Glutamatergic neuron (in vitro differentiated cells): ENCODE results near the gene MAPKAP1. TPM values are rescaled to one million over a fixed set of nuclear protein-coding genes. Genes with fewer than 3 reads are reported as not detected.

Source experiments
- DNase-seq: peaks from one replicate; pipeline ENCODE4 v3.0.0; 2022
- H3K27ac Mint-ChIP-seq: one replicate; pipeline ENCODE4 v1.8.0; 2020; ENCODE audit warnings: mild to moderate bottlenecking, mixed read lengths, inconsistent platforms; ENCODE audit not compliant: unreplicated experiment
- H3K27me3 Mint-ChIP-seq: one replicate; pipeline ENCODE4 v1.8.0; 2020; ENCODE audit warnings: mild to moderate bottlenecking, moderate library complexity, mixed read lengths, inconsistent platforms; ENCODE audit not compliant: unreplicated experiment
- H3K36me3 Mint-ChIP-seq: one replicate; pipeline ENCODE4 v1.8.0; 2020; ENCODE audit warnings: mild to moderate bottlenecking, mixed read lengths, inconsistent platforms; ENCODE audit not compliant: unreplicated experiment
- H3K4me1 Mint-ChIP-seq: one replicate; pipeline ENCODE4 v1.8.0; 2020; ENCODE audit warnings: mild to moderate bottlenecking, low read depth, mixed read lengths, inconsistent platforms; ENCODE audit not compliant: unreplicated experiment
- H3K4me3 Mint-ChIP-seq: one replicate; pipeline ENCODE4 v1.8.0; 2020; ENCODE audit warnings: mild to moderate bottlenecking, mixed read lengths, inconsistent platforms; ENCODE audit not compliant: unreplicated experiment
- H3K9me3 Mint-ChIP-seq: one replicate; pipeline ENCODE4 v1.8.0; 2020; ENCODE audit warnings: mild to moderate bottlenecking, moderate library complexity, mixed read lengths, inconsistent platforms; ENCODE audit not compliant: unreplicated experiment
- total RNA-seq: library from RNA; stranded (reverse); fragmentation: NEBNext Ultra II Directional; extraction: Animal tissue kit (Norgen Biotek cat#: 25700); gene quantifications from one replicate; pipeline ENCODE4 v1.2.1, GENCODE V29; 2021; ENCODE audit not compliant: unreplicated experiment
- TF ChIP-seq, protein P1 (sequence below): fragments of 200-600 bp; sonication (generic); IDR thresholded peaks from one replicate; pipeline ENCODE4 v1.5.0; 2021; ENCODE audit not compliant: partially characterized antibody, unreplicated experiment

The MAPKAP1 gene
- total RNA-seq, 1 donor from 2014 or later = 59.6 TPM

DNA sequence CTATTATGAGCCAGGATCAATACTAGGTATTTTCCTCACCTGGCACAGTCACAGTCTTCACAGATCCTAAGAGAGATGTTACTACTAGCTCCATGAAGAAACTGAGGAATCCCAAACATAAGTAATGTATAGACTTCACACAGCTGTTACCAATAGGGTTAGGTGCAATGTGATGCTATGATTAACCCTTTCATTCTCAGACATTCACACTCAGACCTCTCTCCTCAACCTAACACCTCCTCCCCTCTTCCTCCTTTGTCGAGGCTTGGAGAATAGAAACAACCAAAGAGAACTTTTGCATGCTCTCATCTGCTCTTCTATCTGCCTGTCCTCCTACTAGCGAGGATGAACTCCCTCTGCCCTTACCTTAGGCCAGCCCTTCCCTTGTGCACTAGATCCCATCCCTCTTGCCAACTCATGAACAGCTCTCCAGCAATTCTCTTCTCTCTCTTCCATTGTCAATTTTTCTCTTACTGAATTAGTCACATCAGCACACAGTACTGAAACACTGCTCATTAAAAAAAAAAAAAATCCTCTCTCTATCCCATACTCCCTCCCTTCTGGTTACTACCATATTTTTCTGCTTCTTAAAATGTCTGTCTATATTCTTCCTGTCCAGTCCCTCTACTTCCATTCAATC is 47.7 kb downstream of the MAPKAP1 start:
- peaks cover 18% of the 10 kb centered on the region for H3K4me1 Mint-ChIP-seq
- H3K27me3 Mint-ChIP-seq = no peaks in the 10 kb centered on the region
- TF ChIP-seq, protein P1, sequence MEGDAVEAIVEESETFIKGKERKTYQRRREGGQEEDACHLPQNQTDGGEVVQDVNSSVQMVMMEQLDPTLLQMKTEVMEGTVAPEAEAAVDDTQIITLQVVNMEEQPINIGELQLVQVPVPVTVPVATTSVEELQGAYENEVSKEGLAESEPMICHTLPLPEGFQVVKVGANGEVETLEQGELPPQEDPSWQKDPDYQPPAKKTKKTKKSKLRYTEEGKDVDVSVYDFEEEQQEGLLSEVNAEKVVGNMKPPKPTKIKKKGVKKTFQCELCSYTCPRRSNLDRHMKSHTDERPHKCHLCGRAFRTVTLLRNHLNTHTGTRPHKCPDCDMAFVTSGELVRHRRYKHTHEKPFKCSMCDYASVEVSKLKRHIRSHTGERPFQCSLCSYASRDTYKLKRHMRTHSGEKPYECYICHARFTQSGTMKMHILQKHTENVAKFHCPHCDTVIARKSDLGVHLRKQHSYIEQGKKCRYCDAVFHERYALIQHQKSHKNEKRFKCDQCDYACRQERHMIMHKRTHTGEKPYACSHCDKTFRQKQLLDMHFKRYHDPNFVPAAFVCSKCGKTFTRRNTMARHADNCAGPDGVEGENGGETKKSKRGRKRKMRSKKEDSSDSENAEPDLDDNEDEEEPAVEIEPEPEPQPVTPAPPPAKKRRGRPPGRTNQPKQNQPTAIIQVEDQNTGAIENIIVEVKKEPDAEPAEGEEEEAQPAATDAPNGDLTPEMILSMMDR = no peak
- peaks cover 4% of the 10 kb centered on the region for H3K9me3 Mint-ChIP-seq
- no peaks in the 10 kb centered on the region for H3K36me3 Mint-ChIP-seq
- no peak overlapping the region for H3K27ac Mint-ChIP-seq
- no peak for DNase-seq
- no peak overlapping the region for H3K4me3 Mint-ChIP-seq

GRCh38 chr9:125656560-125656959 is 50.4 kb downstream of the MAPKAP1 start:
- Mint-ChIP-seq H3K36me3 (no peaks in the 10 kb centered on the region), H3K27ac (no peak overlapping the region), H3K9me3 (no peaks in the 10 kb centered on the region), H3K27me3 (no peaks in the 10 kb centered on the region), H3K4me3 (no peak overlapping the region), H3K4me1 (peaks cover 36% of the 10 kb centered on the region)
- no peak for DNase-seq
- TF ChIP-seq, protein P1 = no peak

DNA sequence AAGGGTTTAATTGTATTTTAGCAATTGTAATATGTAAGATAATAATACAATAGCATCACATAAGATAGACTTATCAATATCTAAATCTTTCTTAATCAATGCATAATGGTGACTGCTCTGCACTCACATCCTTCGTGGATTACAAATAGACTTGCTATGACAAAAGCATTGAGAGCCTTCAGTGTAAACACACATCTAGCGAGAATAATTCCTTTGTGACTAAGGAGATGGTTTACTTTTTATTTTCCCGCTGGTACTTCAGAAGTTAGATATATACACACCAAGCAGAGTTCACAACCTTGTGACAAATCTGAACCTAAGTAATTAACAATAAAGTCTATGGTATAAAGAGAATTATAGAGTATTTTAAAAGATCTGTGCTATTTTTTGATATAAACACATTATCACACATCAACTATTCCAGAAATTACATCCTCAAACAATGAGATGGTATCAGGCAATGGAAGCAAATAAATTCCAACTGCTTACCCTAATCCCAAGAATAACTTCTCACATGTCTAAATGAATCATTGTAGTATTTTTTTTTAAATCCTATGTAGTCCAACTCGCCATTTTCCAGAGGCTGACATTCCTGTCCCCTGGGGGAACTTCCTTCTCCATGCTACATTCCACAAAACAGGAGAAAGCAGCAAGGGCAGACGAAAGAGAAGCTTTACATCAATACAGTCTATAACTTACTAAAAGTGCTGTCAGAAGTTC is 51.2 kb downstream of the MAPKAP1 start:
- TF ChIP-seq, protein P1 = no peak
- no peaks in the 10 kb centered on the region for H3K27me3 Mint-ChIP-seq
- no peaks in the 10 kb centered on the region for H3K9me3 Mint-ChIP-seq
- no peak for DNase-seq
- no peak overlapping the region for H3K27ac Mint-ChIP-seq
- H3K4me3 Mint-ChIP-seq = no peak overlapping the region
- no peaks in the 10 kb centered on the region for H3K36me3 Mint-ChIP-seq
- H3K4me1 Mint-ChIP-seq = peaks cover 36% of the 10 kb centered on the region

DNA sequence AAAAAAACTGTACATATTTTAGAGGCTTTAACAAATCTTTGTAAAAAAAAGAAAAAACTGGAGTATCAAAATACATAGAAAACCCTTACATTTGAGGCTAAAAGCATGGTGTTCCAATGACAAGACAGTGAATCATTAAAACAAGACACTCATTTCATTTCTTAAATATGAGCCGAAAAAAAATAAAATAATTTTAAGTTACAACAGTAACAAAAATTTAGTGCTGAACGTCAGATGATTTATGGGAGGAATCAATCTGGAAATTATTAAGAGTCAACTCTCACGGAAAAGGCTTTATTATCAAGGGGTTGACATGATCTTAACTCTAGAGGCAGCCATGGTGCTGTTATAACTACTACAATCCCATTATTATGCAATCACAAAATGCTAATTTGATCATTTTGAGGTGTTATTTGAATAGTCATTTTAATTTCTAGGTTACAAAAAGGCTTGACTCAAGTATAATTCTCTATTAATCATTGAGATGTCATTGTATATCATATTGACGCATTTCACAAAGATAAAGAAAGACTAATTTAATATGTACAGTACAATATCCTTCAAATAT is 51.9 kb downstream of the MAPKAP1 start:
- H3K27ac Mint-ChIP-seq = no peak overlapping the region
- H3K4me1 Mint-ChIP-seq = peaks cover 36% of the 10 kb centered on the region

More for the DNA sequence above, 51.9 kb downstream of the MAPKAP1 start:
- no peak for DNase-seq
- H3K27me3 Mint-ChIP-seq = no peaks in the 10 kb centered on the region
- H3K9me3 Mint-ChIP-seq = no peaks in the 10 kb centered on the region
- H3K4me3 Mint-ChIP-seq = no peak overlapping the region
- TF ChIP-seq, protein P1 = no peak
- H3K36me3 Mint-ChIP-seq = no peaks in the 10 kb centered on the region
